GM23338 (cell line): ENCODE measurements around the gene CUX1. TPM values are rescaled to one million over a fixed set of nuclear protein-coding genes. Genes with fewer than 3 reads are reported as not detected.

Experiments used
- ATAC-seq: fragments of 200-7000 bp; cut with Tn5 transposase; 3 replicates; pipeline ENCODE4 v1.9.1; 2020
- DNase-seq: peaks from one replicate; pipeline ENCODE4 v3.0.0-alpha.2; 2015; ENCODE audit warnings: low spot score
- H2AFZ ChIP-seq: fragments of 200-600 bp; sonication (generic); 2 replicates; pipeline ENCODE4 v1.8.0; 2016; ENCODE audit warnings: antibody characterized with exemption, mild to moderate bottlenecking, moderate library complexity
- H3F3A ChIP-seq: fragments of 200-600 bp; sonication (generic); replicated peaks from 2 replicates; pipeline ENCODE4 v1.8.0; 2017; ENCODE audit warnings: antibody characterized with exemption, mixed run types, low read depth
- H3K27ac ChIP-seq: fragments of 200-600 bp; sonication (generic); 2 replicates; pipeline ENCODE4 v1.6.1; 2016; ENCODE audit warnings: low read depth
- H3K27me3 ChIP-seq: fragments of 200-600 bp; sonication (generic); 2 replicates; pipeline ENCODE4 v1.8.0; 2016; ENCODE audit warnings: mild to moderate bottlenecking, mixed run types, moderate library complexity; ENCODE audit not compliant: insufficient read depth
- H3K36me3 ChIP-seq: fragments of 200-600 bp; sonication (generic); 2 replicates; pipeline ENCODE4 v1.8.0; 2016; ENCODE audit warnings: mild to moderate bottlenecking; ENCODE audit not compliant: insufficient read depth
- H3K4me1 ChIP-seq: fragments of 200-600 bp; sonication (generic); 2 replicates; pipeline ENCODE4 v1.8.0; 2016; ENCODE audit warnings: mild to moderate bottlenecking, moderate library complexity; ENCODE audit not compliant: insufficient read depth
- H3K4me2 ChIP-seq: fragments of 200-600 bp; sonication (generic); 2 replicates; pipeline ENCODE4 v1.7.1; 2017; ENCODE audit warnings: mixed run types
- H3K4me3 ChIP-seq: fragments of 200-600 bp; sonication (generic); 2 replicates; pipeline ENCODE4 v1.6.1; 2016; ENCODE audit warnings: mixed run types
- H3K79me2 ChIP-seq: fragments of 200-600 bp; sonication (generic); replicated peaks from 2 replicates; pipeline ENCODE4 v1.8.0; 2017; ENCODE audit warnings: mild to moderate bottlenecking; ENCODE audit not compliant: insufficient read depth
- H3K9me2 ChIP-seq: fragments of 200-600 bp; sonication (generic); 2 replicates; pipeline ENCODE4 v1.8.0; 2017; ENCODE audit not compliant: insufficient read depth
- H4K20me1 ChIP-seq: fragments of 200-600 bp; sonication (generic); replicated peaks from 2 replicates; pipeline ENCODE4 v1.8.0; 2017; ENCODE audit warnings: mild to moderate bottlenecking; ENCODE audit not compliant: insufficient read depth
- H3K27ac Mint-ChIP-seq: 2 replicates; pipeline ENCODE4 v1.8.0; 2020; ENCODE audit warnings: inconsistent platforms, mild to moderate bottlenecking, moderate library complexity, mixed read lengths
- H3K27me3 Mint-ChIP-seq: 3 replicates; pipeline ENCODE4 v1.8.0; 2022; ENCODE audit warnings: low read depth, mild to moderate bottlenecking, moderate library complexity, mixed read lengths, inconsistent platforms; ENCODE audit not compliant: insufficient read depth, poor library complexity
- H3K36me3 Mint-ChIP-seq: 3 replicates; pipeline ENCODE4 v1.8.0; 2021; ENCODE audit warnings: low read depth, mild to moderate bottlenecking, inconsistent platforms, moderate library complexity, mixed read lengths
- H3K4me1 Mint-ChIP-seq: 3 replicates; pipeline ENCODE4 v1.8.0; 2020; ENCODE audit warnings: mild to moderate bottlenecking, inconsistent platforms, mixed read lengths
- H3K4me3 Mint-ChIP-seq: 3 replicates; pipeline ENCODE4 v1.8.0; 2021; ENCODE audit warnings: moderate library complexity, mild to moderate bottlenecking, inconsistent platforms, mixed read lengths
- H3K9me3 Mint-ChIP-seq: 3 replicates; pipeline ENCODE4 v1.8.0; 2020; ENCODE audit warnings: moderate library complexity, mild to moderate bottlenecking, inconsistent platforms, mixed read lengths
- EZH2phosphoT487 ChIP-seq: fragments of 200-600 bp; sonication (generic); IDR thresholded peaks from one replicate; pipeline ENCODE4 v1.8.1; 2018; ENCODE audit warnings: antibody characterized with exemption; ENCODE audit not compliant: unreplicated experiment
- JUNB ChIP-seq: IDR thresholded peaks from one replicate; pipeline ENCODE4 v1.6.1; 2016; ENCODE audit warnings: antibody characterized with exemption; ENCODE audit not compliant: unreplicated experiment
- NANOG ChIP-seq: IDR thresholded peaks from 2 replicates; pipeline ENCODE4 v1.6.1; 2016; ENCODE audit warnings: antibody characterized with exemption, borderline replicate concordance
- STAT1 ChIP-seq: IDR thresholded peaks from one replicate; pipeline ENCODE4 v1.6.1; 2016; ENCODE audit warnings: antibody characterized with exemption; ENCODE audit not compliant: unreplicated experiment
- ZNF114 ChIP-seq: fragments of 250-450 bp; sonication (Bioruptor Pico); IDR thresholded peaks from 2 replicates; pipeline ENCODE4 v1.5.0; 2020; ENCODE audit warnings: mild to moderate bottlenecking, moderate library complexity
- polyA plus RNA-seq: library from polyadenylated mRNA; unstranded; fragments of >200 nt; fragmentation: Nextera tagmentation; extraction: Ambion mirVana; gene quantifications from 2 replicates; pipeline ENCODE4 v1.2.1, GENCODE V29; 2016
- total RNA-seq: library from RNA; depleted of rRNA; stranded (reverse); fragments of >200 nt; shearing (Covaris generic); gene quantifications from 2 replicates; pipeline ENCODE4 v1.2.3, GENCODE V29; 2014
- TF ChIP-seq, protein P1 (sequence below): IDR thresholded peaks from 2 replicates; pipeline ENCODE4 v1.6.1; 2016; ENCODE audit warnings: antibody characterized with exemption
- TF ChIP-seq, protein P2 (sequence below), 2 experiments: fragments of 200-600 bp in 1 of 2; sonication (generic) in 1 of 2; conservative IDR thresholded peaks; 2 replicates each; pipeline versions ENCODE4 v1.5.1 to v1.6.1; 2016 to 2017; ENCODE audit warnings: antibody characterized with exemption in 2 of 2, low read depth in 2 of 2, mild to moderate bottlenecking in 2 of 2, moderate library complexity in 1 of 2
- TF ChIP-seq, protein P3 (sequence below): IDR thresholded peaks from one replicate; pipeline ENCODE4 v1.6.1; 2018; ENCODE audit warnings: antibody characterized with exemption; ENCODE audit not compliant: unreplicated experiment

Gene CUX1
- total and polyA plus RNA-seq, 2 experiments from 2014 or later = 49.9 to 64.0 TPM

DNA sequence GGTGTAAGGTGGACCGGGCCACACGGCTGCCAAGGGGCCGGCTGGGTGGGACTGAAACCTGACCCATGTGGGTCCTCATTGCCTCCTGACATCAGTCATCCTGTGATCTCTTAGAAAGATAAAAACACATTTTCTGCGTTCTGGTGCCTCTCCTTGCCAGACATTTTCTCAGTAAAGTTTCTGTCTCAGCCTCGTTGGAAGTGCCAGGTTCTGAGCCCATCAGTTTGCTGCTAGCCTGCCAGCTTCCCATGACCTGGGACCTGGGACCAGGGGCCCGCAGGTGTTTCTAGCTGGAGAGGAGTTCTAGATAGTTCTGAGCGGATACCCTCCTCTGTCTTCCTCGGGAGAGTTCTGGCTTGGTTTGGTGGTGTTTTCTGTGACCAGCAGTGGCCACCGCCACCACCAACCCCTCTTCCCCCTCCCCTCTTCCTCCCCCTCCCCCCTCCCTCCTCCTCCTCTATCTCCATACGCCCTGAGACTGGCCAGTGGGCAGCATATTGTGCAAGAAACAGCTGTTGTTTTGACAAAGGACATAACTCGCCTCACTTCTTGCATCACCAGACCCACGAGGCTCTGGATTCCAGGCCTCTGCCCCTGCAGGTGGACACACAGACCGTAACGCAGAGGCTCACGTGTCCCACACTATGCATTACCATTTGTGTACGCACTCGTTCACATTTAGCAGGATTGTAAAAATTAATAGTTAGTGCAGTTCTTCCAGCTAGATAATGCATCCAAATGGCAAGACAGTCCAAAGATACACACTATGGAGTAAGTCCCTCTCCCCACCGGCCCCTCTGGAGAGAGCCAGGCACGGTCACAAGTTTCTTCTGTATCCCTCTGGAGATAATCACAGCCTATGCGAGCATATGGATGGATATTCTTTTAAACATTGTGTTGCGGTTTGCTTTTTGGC is 94.6 kb downstream of the CUX1 start (continued):
- TF ChIP-seq, protein P1, sequence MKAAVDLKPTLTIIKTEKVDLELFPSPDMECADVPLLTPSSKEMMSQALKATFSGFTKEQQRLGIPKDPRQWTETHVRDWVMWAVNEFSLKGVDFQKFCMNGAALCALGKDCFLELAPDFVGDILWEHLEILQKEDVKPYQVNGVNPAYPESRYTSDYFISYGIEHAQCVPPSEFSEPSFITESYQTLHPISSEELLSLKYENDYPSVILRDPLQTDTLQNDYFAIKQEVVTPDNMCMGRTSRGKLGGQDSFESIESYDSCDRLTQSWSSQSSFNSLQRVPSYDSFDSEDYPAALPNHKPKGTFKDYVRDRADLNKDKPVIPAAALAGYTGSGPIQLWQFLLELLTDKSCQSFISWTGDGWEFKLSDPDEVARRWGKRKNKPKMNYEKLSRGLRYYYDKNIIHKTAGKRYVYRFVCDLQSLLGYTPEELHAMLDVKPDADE = no peak
- TF ChIP-seq NANOG (no peak), STAT1 (no peak), ZNF114 (CRISPR knock-in tag) (no peak)
- TF ChIP-seq, protein P2, sequence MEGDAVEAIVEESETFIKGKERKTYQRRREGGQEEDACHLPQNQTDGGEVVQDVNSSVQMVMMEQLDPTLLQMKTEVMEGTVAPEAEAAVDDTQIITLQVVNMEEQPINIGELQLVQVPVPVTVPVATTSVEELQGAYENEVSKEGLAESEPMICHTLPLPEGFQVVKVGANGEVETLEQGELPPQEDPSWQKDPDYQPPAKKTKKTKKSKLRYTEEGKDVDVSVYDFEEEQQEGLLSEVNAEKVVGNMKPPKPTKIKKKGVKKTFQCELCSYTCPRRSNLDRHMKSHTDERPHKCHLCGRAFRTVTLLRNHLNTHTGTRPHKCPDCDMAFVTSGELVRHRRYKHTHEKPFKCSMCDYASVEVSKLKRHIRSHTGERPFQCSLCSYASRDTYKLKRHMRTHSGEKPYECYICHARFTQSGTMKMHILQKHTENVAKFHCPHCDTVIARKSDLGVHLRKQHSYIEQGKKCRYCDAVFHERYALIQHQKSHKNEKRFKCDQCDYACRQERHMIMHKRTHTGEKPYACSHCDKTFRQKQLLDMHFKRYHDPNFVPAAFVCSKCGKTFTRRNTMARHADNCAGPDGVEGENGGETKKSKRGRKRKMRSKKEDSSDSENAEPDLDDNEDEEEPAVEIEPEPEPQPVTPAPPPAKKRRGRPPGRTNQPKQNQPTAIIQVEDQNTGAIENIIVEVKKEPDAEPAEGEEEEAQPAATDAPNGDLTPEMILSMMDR (conservative IDR thresholded peaks at IDR 0.05; ENCODE audit: low read depth in 2 of 2) = no peak

DNA sequence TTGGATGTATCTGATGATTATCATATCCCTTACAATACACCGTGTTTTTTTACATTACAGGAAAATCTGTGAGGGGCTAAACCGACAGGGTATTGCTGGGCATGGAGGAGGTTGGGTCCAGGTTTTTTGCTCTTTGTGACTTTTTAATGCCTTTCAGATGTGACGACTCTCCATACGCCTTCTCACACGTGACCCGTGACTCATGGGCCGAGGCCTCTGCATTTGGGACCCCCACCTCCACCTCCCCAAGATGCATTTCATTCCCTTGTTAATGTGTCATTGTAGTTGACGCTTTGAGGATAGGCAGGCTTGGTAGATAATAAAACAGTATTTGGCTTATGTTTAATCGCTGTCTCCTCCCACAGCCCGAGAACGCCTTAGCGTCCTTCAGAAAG is 95.3 kb downstream of the CUX1 start:
- Histone ChIP-seq H3K4me2 (no peak overlapping the region; the same call in 1 of the 2 replicates), H3K79me2 (peaks cover 93% of the 10 kb centered on the region), H3K36me3 (peaks cover 2% of the 10 kb centered on the region), H4K20me1 (peaks cover 25% of the 10 kb centered on the region), H2AFZ (no peak overlapping the region), H3F3A (no peaks in the 10 kb centered on the region), H3K27ac (no peak overlapping the region), H3K4me3 (no peak overlapping the region), H3K9me2 (no peaks in the 10 kb centered on the region), H3K4me1 (peaks cover 19% of the 10 kb centered on the region), H3K27me3 (no peaks in the 10 kb centered on the region)
- ATAC-seq = no peak
- peaks cover 23% of the 10 kb centered on the region for H3K36me3 Mint-ChIP-seq
- no peak overlapping the region for H3K27ac Mint-ChIP-seq
- H3K9me3 Mint-ChIP-seq = no peaks in the 10 kb centered on the region
- H3K4me3 Mint-ChIP-seq = no peak overlapping the region
- H3K4me1 Mint-ChIP-seq = peaks cover 34% of the 10 kb centered on the region
- no peak for DNase-seq
- peaks cover 3% of the 10 kb centered on the region for H3K27me3 Mint-ChIP-seq
- TF ChIP-seq JUNB (no peak), EZH2phosphoT487 (no peak)
- TF ChIP-seq, protein P2 (conservative IDR thresholded peaks at IDR 0.05; ENCODE audit: low read depth in 2 of 2) = no peak
- TF ChIP-seq, protein P3, sequence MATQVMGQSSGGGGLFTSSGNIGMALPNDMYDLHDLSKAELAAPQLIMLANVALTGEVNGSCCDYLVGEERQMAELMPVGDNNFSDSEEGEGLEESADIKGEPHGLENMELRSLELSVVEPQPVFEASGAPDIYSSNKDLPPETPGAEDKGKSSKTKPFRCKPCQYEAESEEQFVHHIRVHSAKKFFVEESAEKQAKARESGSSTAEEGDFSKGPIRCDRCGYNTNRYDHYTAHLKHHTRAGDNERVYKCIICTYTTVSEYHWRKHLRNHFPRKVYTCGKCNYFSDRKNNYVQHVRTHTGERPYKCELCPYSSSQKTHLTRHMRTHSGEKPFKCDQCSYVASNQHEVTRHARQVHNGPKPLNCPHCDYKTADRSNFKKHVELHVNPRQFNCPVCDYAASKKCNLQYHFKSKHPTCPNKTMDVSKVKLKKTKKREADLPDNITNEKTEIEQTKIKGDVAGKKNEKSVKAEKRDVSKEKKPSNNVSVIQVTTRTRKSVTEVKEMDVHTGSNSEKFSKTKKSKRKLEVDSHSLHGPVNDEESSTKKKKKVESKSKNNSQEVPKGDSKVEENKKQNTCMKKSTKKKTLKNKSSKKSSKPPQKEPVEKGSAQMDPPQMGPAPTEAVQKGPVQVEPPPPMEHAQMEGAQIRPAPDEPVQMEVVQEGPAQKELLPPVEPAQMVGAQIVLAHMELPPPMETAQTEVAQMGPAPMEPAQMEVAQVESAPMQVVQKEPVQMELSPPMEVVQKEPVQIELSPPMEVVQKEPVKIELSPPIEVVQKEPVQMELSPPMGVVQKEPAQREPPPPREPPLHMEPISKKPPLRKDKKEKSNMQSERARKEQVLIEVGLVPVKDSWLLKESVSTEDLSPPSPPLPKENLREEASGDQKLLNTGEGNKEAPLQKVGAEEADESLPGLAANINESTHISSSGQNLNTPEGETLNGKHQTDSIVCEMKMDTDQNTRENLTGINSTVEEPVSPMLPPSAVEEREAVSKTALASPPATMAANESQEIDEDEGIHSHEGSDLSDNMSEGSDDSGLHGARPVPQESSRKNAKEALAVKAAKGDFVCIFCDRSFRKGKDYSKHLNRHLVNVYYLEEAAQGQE = no peak
